ENCODE results near the gene NDUFAF3.

DNA sequence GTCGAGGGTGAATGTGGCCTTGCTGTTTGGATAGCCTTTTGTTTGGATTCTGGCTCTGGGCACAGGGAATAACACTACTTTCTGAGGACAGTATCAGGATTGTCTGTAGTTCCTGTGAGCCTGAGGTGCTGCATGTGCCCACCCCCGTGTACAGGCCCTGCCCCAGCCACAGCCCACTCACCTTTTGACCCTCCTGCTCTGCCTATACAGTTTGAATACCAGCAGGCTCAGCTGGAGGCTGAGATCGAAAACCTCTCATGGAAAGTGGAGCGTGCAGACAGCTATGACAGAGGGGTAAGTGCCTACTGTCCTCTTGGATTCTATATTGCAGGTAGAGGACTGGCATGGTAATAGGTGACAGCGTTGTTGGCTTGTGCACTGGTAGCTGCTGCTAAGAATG lies 39.2 kb upstream of the NDUFAF3 start:
- TF ChIP-seq, protein P1, sequence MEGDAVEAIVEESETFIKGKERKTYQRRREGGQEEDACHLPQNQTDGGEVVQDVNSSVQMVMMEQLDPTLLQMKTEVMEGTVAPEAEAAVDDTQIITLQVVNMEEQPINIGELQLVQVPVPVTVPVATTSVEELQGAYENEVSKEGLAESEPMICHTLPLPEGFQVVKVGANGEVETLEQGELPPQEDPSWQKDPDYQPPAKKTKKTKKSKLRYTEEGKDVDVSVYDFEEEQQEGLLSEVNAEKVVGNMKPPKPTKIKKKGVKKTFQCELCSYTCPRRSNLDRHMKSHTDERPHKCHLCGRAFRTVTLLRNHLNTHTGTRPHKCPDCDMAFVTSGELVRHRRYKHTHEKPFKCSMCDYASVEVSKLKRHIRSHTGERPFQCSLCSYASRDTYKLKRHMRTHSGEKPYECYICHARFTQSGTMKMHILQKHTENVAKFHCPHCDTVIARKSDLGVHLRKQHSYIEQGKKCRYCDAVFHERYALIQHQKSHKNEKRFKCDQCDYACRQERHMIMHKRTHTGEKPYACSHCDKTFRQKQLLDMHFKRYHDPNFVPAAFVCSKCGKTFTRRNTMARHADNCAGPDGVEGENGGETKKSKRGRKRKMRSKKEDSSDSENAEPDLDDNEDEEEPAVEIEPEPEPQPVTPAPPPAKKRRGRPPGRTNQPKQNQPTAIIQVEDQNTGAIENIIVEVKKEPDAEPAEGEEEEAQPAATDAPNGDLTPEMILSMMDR (conservative IDR thresholded peaks at IDR 0.05 in 1 of 2, IDR thresholded peaks at IDR 0.05 in 1 of 2; ENCODE audit: low read depth in 1 of 2, low read length in 2 of 2), result no peak
- TF ChIP-seq EZH2 (IDR thresholded peaks at IDR 0.05; ENCODE audit: low read length, missing control alignments), result no peak
